ENCODE measurements around the gene CHRNA4.

DNA sequence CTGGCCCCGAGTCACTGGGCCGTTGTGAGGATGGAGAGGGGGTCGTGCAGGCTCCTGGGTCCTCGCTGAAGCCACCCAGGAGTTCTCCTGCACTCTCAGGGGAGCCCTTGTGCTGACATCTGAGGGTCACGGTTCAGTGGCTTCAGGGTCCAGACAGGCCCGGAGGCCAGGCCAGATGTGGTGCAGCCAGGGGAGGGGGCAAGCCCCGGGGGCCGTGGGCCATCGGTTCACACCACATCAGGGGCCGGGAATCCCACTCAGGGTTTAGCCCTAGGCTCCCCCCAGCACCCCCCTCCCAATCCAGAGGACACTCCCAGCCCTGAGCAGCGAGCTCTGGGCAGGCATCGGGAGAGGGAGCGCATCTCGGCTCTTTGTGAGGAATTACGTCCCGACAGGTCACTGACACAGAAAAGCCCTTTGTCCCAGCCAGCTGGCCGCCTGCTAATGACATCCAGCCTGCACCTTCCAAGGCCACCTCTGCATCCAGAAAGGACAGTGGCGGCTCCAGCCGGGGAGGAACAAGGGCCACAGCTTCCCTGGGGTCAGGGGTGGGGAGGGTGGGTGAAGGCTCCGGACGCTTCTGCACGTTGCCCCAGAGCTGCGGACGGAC is 6.4 kb upstream of the CHRNA4 start:
- TF ChIP-seq CTCF (IDR thresholded peaks at IDR 0.05) = no peak
- no peak for TF ChIP-seq POLR2A (IDR thresholded peaks at IDR 0.05)
- TF ChIP-seq EP300 (IDR thresholded peaks at IDR 0.05) = no peak
